Measurements from ENCODE around the gene TOP3A.

Gene TOP3A

DNA sequence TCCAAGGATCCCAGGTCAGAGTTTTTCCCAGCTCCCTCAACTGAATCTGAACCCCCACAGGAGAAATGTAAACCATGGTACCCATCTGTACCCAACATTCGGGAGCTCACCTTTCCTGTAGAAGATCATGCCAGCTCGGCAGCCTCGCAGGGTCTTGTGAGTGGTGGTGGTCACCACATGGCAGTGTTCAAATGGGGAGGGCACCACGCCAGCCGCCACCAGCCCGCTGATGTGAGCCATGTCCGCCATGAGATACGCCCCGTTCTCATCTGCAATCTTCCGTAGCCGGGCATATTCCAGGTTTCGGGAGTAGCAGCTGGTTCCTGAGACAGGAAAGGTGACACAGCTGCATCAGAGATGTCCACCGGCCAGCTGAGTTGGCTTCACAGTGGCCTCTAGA, 25.1 kb upstream of the TOP3A start:
- no peak for TF ChIP-seq EP300 (IDR thresholded peaks at IDR 0.05; ENCODE audit: borderline replicate concordance)
- no peak for TF ChIP-seq FOXM1 (IDR thresholded peaks at IDR 0.05; ENCODE audit: borderline replicate concordance, low read depth)
- TF ChIP-seq, protein P1, sequence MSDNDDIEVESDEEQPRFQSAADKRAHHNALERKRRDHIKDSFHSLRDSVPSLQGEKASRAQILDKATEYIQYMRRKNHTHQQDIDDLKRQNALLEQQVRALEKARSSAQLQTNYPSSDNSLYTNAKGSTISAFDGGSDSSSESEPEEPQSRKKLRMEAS (IDR thresholded peaks at IDR 0.05) = no peak
- TF ChIP-seq, protein P2, sequence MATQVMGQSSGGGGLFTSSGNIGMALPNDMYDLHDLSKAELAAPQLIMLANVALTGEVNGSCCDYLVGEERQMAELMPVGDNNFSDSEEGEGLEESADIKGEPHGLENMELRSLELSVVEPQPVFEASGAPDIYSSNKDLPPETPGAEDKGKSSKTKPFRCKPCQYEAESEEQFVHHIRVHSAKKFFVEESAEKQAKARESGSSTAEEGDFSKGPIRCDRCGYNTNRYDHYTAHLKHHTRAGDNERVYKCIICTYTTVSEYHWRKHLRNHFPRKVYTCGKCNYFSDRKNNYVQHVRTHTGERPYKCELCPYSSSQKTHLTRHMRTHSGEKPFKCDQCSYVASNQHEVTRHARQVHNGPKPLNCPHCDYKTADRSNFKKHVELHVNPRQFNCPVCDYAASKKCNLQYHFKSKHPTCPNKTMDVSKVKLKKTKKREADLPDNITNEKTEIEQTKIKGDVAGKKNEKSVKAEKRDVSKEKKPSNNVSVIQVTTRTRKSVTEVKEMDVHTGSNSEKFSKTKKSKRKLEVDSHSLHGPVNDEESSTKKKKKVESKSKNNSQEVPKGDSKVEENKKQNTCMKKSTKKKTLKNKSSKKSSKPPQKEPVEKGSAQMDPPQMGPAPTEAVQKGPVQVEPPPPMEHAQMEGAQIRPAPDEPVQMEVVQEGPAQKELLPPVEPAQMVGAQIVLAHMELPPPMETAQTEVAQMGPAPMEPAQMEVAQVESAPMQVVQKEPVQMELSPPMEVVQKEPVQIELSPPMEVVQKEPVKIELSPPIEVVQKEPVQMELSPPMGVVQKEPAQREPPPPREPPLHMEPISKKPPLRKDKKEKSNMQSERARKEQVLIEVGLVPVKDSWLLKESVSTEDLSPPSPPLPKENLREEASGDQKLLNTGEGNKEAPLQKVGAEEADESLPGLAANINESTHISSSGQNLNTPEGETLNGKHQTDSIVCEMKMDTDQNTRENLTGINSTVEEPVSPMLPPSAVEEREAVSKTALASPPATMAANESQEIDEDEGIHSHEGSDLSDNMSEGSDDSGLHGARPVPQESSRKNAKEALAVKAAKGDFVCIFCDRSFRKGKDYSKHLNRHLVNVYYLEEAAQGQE (IDR thresholded peaks at IDR 0.05; ENCODE audit: low read depth) = no peak
- TF ChIP-seq EGR1 (IDR thresholded peaks at IDR 0.05) = no peak
- no peak for TF ChIP-seq TEAD4 (IDR thresholded peaks at IDR 0.05)
- TF ChIP-seq YY1 (IDR thresholded peaks at IDR 0.05; ENCODE audit: low read depth) = no peak
- TF ChIP-seq NFIC (IDR thresholded peaks at IDR 0.05) = no peak
- TF ChIP-seq TAF1 (IDR thresholded peaks at IDR 0.05; ENCODE audit: low read depth) = no peak
- TF ChIP-seq ZBTB7A (IDR thresholded peaks at IDR 0.05; ENCODE audit: low read depth) = no peak
- TF ChIP-seq CEBPB (IDR thresholded peaks at IDR 0.05) = no peak
- TF ChIP-seq, protein P3, sequence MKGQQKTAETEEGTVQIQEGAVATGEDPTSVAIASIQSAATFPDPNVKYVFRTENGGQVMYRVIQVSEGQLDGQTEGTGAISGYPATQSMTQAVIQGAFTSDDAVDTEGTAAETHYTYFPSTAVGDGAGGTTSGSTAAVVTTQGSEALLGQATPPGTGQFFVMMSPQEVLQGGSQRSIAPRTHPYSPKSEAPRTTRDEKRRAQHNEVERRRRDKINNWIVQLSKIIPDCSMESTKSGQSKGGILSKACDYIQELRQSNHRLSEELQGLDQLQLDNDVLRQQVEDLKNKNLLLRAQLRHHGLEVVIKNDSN (IDR thresholded peaks at IDR 0.05) = no peak
- no peak for TF ChIP-seq TCF12 (IDR thresholded peaks at IDR 0.05; ENCODE audit: low read depth)
- no peak for TF ChIP-seq CREB1 (IDR thresholded peaks at IDR 0.05; ENCODE audit: low read depth)
- TF ChIP-seq RAD21 (IDR thresholded peaks at IDR 0.05; ENCODE audit: low read depth) = no peak

DNA sequence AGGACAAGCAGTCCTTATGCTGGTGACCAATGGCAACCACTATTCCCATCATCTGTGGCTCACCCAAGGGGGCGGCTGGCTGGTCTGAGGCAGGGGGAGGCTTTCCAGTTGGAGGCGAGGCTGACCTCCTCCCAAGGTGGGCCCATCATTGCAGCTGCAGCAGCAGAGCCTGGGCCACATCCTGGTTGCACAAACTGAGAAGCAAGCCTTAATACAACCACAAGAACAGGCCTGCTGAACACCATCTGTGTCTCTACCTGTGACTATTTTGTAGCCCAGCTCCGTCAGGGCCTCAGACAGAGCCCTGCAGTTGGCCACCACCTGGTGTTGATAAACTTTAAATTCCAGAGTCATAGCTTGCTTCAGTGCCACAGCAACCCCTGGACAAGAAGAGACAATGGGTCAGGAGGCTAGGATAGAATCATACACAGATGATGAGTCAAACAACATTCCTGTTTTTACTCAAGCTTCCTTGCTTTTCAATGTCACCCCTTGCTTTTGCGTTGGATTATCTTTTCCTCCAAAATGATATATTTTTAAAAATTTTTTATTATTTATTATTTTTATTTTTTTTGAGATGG, 18.2 kb upstream of the TOP3A start:
- no peak for TF ChIP-seq EGR1 (IDR thresholded peaks at IDR 0.05)
- TF ChIP-seq, protein P1 (IDR thresholded peaks at IDR 0.05) = no peak
- TF ChIP-seq, protein P3 (IDR thresholded peaks at IDR 0.05) = no peak
- TF ChIP-seq TEAD4 (IDR thresholded peaks at IDR 0.05) = no peak
- TF ChIP-seq TCF12 (IDR thresholded peaks at IDR 0.05; ENCODE audit: low read depth) = no peak
- no peak for TF ChIP-seq CEBPB (IDR thresholded peaks at IDR 0.05)
- TF ChIP-seq EP300 (IDR thresholded peaks at IDR 0.05; ENCODE audit: borderline replicate concordance) = no peak

DNA sequence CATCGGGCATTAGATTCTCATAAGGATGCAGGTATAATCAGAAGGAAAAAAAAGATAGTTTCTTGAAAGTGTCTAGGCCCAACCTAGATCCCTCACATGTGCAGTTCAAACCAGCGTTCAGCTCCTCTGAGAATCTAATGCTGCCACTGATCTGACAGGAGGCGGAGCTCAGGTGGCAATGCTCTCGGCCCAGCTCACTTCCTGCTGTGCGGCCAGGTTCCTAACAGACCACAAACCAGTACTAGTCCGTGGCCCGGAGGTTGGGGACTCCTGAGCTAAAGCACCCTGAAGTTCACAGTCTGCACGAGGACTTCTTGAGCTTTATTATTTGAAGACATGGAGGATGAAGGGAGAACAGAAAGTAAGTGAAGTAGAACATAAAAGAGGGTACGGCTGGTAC, 17.1 kb upstream of the TOP3A start:
- TF ChIP-seq ZBTB7A (IDR thresholded peaks at IDR 0.05; ENCODE audit: low read depth) = no peak
- no peak for TF ChIP-seq RAD21 (IDR thresholded peaks at IDR 0.05; ENCODE audit: low read depth)
- TF ChIP-seq YY1 (IDR thresholded peaks at IDR 0.05; ENCODE audit: low read depth) = no peak
- TF ChIP-seq EP300 (IDR thresholded peaks at IDR 0.05; ENCODE audit: borderline replicate concordance) = no peak
- TF ChIP-seq, protein P1 (IDR thresholded peaks at IDR 0.05) = no peak
- TF ChIP-seq NFIC (IDR thresholded peaks at IDR 0.05) = no peak

DNA sequence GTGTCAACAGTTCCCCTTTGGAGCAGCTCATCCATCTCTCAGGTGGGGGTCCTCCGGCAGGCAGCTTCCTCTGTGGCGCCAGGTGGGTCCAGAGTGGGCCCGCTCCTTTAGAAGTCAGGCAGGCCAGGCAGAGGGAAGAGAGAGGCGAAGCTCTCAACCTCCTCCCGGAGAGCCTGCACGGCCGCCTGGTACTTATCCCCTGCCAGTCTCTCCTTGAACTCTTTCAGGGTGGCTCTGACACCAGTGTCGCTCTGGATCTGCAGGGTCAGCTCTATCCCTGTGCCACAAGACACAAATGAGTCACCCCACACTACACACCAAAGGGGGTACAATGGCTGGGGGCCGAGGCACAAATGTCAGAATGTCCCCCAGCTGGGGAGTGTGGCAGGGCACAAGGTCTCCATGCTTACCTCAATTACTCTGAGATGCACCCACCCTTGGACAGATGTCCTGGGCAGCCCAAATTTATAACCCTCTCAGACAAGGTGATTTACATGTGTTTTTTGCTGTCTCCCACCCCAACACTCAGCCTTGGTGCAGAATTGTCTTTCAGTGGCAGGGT, 13.9 kb upstream of the TOP3A start:
- no peak for TF ChIP-seq FOXM1 (IDR thresholded peaks at IDR 0.05; ENCODE audit: borderline replicate concordance, low read depth)
- TF ChIP-seq, protein P1 (IDR thresholded peaks at IDR 0.05) = no peak
- no peak for TF ChIP-seq YY1 (IDR thresholded peaks at IDR 0.05; ENCODE audit: low read depth)

DNA sequence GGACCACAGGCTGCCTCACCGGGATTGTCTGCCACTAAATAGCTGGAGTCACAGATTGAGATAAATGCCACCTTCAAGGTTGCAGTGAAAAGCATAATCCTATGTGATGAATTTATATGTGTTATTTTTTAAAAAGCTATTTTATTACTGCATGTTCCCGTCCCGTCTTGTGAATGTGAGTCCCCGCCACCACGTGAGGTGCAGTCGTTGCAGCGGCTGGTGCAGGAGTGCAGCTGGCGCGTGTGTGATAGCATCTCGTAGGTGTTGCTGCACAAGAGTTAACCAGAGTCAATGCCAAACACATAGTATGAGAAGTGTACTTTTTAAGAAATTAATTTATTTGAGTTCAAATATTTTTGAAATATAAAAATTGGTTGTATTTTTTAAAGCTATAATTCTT, 12.8 kb upstream of the TOP3A start:
- no peak for TF ChIP-seq YY1 (IDR thresholded peaks at IDR 0.05; ENCODE audit: low read depth)
- TF ChIP-seq TEAD4 (IDR thresholded peaks at IDR 0.05) = no peak
- no peak for TF ChIP-seq CREB1 (IDR thresholded peaks at IDR 0.05; ENCODE audit: low read depth)
- no peak for TF ChIP-seq TCF12 (IDR thresholded peaks at IDR 0.05; ENCODE audit: low read depth)
- no peak for TF ChIP-seq EGR1 (IDR thresholded peaks at IDR 0.05)
- no peak for TF ChIP-seq EP300 (IDR thresholded peaks at IDR 0.05; ENCODE audit: borderline replicate concordance)
- TF ChIP-seq ZBTB7A (IDR thresholded peaks at IDR 0.05; ENCODE audit: low read depth) = no peak
- no peak for TF ChIP-seq NFIC (IDR thresholded peaks at IDR 0.05)
- TF ChIP-seq, protein P3 (IDR thresholded peaks at IDR 0.05) = no peak
- TF ChIP-seq RAD21 (IDR thresholded peaks at IDR 0.05; ENCODE audit: low read depth) = no peak
- TF ChIP-seq, protein P1 (IDR thresholded peaks at IDR 0.05) = no peak
- TF ChIP-seq, protein P2 (IDR thresholded peaks at IDR 0.05; ENCODE audit: low read depth) = no peak
- no peak for TF ChIP-seq FOXM1 (IDR thresholded peaks at IDR 0.05; ENCODE audit: borderline replicate concordance, low read depth)
- TF ChIP-seq CEBPB (IDR thresholded peaks at IDR 0.05) = no peak
- TF ChIP-seq TAF1 (IDR thresholded peaks at IDR 0.05; ENCODE audit: low read depth) = no peak

Data from Ishikawa (cell line).